ENCODE data around the gene CAPRIN2. TPM values are rescaled to one million over a fixed set of nuclear protein-coding genes. Genes with fewer than 3 reads are reported as not detected.

The CAPRIN2 gene
- total and polyA plus RNA-seq, 2 of the 8 experiments (the other 6 are each of a cell fraction or from before 2014, with no cell fraction given), result 24.8 to 52.0 TPM

GRCh38 chr12:30774599-30774998, 19.8 kb upstream of the CAPRIN2 start (continued):
- no peak for TF ChIP-seq NRF1 (IDR thresholded peaks at IDR 0.05; ENCODE audit: low read depth, low read length)

Measured in H1 (cell line).